GM10266 (cell line): Measurements from ENCODE around the gene RALGPS1.

ENCODE experiments used
- DNase-seq: peaks from one replicate; pipeline ENCODE4 v3.0.0; 2012; ENCODE audit errors: extremely low spot score
- CTCF ChIP-seq: IDR thresholded peaks from 2 replicates; pipeline ENCODE4 v1.5.1; 2012; ENCODE audit warnings: mild to moderate bottlenecking, low read depth; ENCODE audit not compliant: control insufficient read depth, insufficient read depth; ENCODE audit errors: missing control alignments

RALGPS1 gene

GRCh38 chr9:127187231-127187956, 272.8 kb downstream of the RALGPS1 start:
- TF ChIP-seq CTCF: no peak
- no peak for DNase-seq

- DNase-seq: no peak
Measured at GRCh38 chr9:127188396-127188795, 273.8 kb downstream of the RALGPS1 start.

DNA sequence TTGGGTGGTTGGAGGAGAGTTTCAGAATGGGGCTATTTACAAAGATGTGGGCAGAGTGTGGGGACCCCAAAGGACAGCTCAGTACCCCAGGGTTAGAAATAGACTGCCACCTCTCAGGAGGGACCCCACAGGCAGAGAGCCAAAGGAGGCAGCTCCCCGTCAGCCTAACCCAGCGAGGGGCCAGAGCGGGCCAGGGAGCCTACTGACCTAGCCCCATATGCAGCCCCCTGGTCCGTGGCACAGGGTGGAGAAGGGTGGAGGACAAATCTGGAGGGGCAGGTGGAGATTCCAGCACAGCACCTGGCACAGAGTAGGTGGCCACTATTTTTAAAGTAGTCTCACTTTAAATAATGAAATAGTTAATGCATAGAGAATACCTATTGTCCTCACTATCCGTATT, 275.0 kb downstream of the RALGPS1 start:
- no peak for DNase-seq
- no peak for TF ChIP-seq CTCF

More at GRCh38 chr9:127188396-127188795, 273.8 kb downstream of the RALGPS1 start:
- no peak for TF ChIP-seq CTCF

- DNase-seq: no peak
- TF ChIP-seq CTCF: no peak
Measured at GRCh38 chr9:127192744-127193143, 278.2 kb downstream of the RALGPS1 start.

GRCh38 chr9:127193483-127193882, 278.9 kb downstream of the RALGPS1 start:
- no peak for DNase-seq
- no peak for TF ChIP-seq CTCF

DNA sequence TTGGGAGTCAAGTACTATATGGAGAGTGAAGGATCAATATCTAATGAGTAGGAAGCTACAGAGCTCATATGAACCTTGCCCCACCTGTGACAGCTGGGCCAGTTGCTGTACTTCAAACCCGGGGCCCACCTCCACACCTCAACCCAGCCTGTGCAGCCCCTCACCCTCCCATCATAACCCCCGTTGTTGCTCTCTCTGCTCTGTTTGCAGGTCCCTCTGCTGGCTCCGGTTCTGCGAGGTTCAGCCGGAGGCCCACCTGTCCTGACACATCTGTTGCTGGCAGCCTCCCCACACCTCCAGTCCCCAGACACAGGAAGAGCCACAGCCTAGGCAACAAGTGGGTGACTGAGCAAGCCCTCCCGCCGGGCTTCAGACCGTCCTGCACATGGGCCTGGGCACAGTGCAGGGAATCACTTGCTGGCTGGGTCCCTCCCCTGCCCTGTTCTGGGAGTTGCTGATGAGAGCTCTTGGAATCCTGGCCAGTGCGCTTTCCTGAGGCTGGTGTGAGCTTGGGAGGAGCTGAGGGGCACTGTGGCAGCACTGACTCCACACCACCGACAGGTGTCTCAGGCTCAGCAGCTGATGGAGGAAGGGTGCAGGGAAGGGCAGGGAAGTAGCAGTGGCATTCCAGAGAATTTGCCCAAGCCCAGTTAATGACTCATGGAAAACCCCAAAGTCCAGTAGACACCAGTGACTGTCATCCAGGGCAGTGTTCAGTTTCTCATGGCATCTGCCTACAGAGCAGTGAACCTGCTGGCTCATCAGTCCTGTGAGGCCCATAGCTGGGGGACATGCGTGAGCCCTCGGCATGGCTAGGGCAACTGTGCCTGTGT, 280.5 kb downstream of the RALGPS1 start:
- DNase-seq: no peak
- no peak for TF ChIP-seq CTCF

DNA sequence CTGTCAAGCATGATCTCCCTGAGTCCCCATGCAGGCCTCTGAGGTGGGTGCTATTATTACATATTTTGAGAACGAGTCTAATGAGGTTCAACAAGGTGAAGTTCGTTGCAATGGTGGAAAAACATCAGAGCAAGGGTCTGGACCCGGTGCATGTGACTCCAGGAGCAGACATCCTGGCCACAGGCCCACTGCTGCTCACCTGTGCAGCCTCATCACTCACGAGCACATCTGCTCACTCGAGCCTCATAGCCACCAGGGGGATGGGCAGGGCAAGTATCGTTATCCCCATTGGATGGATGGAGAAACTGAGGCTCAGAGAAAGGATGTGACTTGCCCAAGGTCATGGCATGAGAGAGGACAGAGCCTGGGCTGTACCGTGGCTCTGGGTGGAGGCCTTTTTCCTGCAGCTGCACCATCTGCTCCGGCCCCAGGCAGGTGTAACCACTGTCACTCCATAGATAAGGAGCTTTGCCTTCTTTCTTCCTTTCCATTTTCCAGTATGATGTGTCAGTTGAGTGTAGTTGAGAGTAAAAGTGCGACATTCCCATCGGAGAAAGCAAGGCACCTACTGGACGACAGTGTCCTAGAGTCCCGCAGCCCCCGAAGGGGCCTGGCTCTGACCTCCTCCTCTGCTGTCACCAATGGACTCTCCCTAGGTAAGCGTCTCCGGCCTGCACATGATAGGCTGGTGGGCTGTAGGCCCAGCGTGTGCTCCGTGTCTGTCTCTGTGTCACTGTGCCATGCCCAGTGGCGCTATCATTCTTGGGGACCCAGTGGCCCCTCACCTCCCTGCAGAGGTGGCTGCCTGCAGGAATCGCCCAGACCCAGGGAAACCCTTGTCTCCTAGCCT, 281.6 kb downstream of the RALGPS1 start:
- no peak for TF ChIP-seq CTCF
- no peak for DNase-seq
